Chondrocyte (in vitro differentiated cells): ENCODE measurements around the gene CTIF. TPM values are rescaled to one million over a fixed set of nuclear protein-coding genes. Genes with fewer than 3 reads are reported as not detected.
A peak's percentile ranks its signal among the peaks of the same experiment; 100 is the strongest.

Experiments
- DNase-seq: peaks from one replicate; pipeline ENCODE4 v3.0.0; 2021; ENCODE audit warnings: mixed read lengths, low spot score
- H3K27ac Mint-ChIP-seq: one replicate; pipeline ENCODE4 v1.8.0; 2021; ENCODE audit warnings: mild to moderate bottlenecking, moderate library complexity, mixed read lengths; ENCODE audit not compliant: unreplicated experiment
- H3K27me3 Mint-ChIP-seq: 2 replicates; pipeline ENCODE4 v1.8.0; 2021; ENCODE audit warnings: low read depth, mixed read lengths
- H3K36me3 Mint-ChIP-seq: 2 replicates; pipeline ENCODE4 v1.8.0; 2021; ENCODE audit warnings: low read depth, mixed read lengths
- H3K4me1 Mint-ChIP-seq: 2 replicates; pipeline ENCODE4 v1.8.0; 2021; ENCODE audit warnings: low read depth, mild to moderate bottlenecking, mixed read lengths
- H3K4me3 Mint-ChIP-seq: one replicate; pipeline ENCODE4 v1.8.0; 2021; ENCODE audit warnings: mild to moderate bottlenecking, moderate library complexity, mixed read lengths; ENCODE audit not compliant: unreplicated experiment
- H3K9me3 Mint-ChIP-seq: 2 replicates; pipeline ENCODE4 v1.8.0; 2021; ENCODE audit warnings: low read depth, mixed read lengths
- CTCF ChIP-seq: fragments of 200-600 bp; sonication (generic); IDR thresholded peaks from 2 replicates; pipeline ENCODE4 v1.5.0; 2021; ENCODE audit warnings: antibody characterized with exemption, mild to moderate bottlenecking, moderate library complexity
- total RNA-seq: library from RNA; stranded (reverse); gene quantifications from 3 replicates; pipeline ENCODE4 v1.2.1, GENCODE V29; 2021

Gene CTIF
- total RNA-seq, 1 donor from 2014 or later = 184 TPM

- no peaks in the 10 kb centered on the region for H3K27me3 Mint-ChIP-seq
- peaks cover 52% of the 10 kb centered on the region for H3K4me1 Mint-ChIP-seq
- H3K27ac Mint-ChIP-seq = no peak overlapping the region
- DNase-seq = no peak
- peaks cover 7% of the 10 kb centered on the region for H3K9me3 Mint-ChIP-seq
- TF ChIP-seq CTCF = no peak
- peaks cover 1% of the 10 kb centered on the region for H3K36me3 Mint-ChIP-seq
- H3K4me3 Mint-ChIP-seq = no peak overlapping the region
Measured at GRCh38 chr18:48898521-48898920, 359.7 kb downstream of the CTIF start.

- peaks cover 59% of the 10 kb centered on the region for H3K4me1 Mint-ChIP-seq
- no peak for DNase-seq
- no peaks in the 10 kb centered on the region for H3K27me3 Mint-ChIP-seq
- H3K27ac Mint-ChIP-seq = no peak overlapping the region
- no peak for TF ChIP-seq CTCF
- H3K4me3 Mint-ChIP-seq = no peak overlapping the region
- H3K36me3 Mint-ChIP-seq = peaks cover 6% of the 10 kb centered on the region
- H3K9me3 Mint-ChIP-seq = peaks cover 14% of the 10 kb centered on the region
Measured at GRCh38 chr18:48899558-48900174, 360.8 kb downstream of the CTIF start.

DNA sequence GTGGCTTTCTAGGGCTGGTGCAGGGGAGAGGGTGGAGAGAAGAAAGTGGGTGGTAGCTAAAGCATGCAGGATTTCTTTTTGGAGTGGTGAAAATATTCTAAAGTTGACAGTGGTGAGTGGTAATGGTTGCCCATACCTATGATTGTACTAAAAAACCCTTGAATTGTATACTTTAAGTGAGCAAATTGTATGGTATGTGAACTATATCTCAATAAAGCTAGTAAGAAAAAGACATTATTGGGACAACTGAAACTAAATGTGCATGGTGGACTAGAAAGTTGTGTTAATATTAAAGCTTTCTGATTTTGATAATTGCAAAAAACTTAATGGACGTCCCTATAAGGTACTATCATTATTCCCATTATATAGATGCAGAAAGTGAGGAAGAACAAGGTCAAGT, 361.6 kb downstream of the CTIF start:
- Mint-ChIP-seq H3K36me3 (peaks cover 8% of the 10 kb centered on the region), H3K4me3 (no peak overlapping the region), H3K27ac (no peak overlapping the region), H3K9me3 (peaks cover 22% of the 10 kb centered on the region), H3K4me1 (peaks cover 59% of the 10 kb centered on the region), H3K27me3 (no peaks in the 10 kb centered on the region)
- no peak for TF ChIP-seq CTCF
- DNase-seq = no peak

DNA sequence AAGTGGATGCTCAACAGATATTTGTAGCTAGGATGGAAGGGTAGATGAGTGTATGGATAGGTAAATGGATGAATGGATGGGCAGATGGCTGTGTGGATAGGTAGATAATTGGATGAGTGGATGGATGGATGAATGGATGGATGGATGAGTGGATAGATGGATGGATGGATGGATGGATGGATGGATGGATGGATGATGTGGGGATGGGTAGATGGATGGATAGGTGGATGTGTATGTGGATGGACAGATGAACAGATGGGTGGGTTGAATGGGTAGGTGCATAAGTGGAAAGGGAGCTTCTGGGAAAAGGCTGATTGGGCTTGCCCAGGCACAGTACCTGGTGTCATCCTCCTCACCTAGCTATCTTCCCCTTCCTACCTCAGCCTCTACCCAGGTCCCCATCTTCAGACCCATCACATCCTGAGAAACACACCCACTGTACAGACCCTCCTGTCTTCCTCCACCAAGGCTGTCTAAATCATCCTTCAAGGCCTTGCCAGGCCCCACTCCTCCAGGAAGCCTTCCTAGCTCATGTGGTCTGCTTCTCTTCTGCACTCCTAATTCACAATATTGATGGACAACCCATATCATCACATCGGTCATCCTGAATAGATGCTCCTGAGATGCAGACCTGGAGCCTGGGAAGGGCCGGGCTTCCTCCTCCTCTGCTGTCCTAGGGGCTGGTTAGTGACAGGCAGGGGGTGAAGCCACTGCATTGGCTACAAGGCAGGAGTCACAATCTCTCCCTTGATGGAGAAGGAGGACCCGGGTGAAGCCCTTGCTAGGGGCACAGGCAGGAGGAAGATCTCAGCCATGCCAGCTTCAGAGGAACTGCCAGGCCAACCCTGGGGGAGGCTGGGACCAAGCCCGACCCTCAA, 362.6 kb downstream of the CTIF start:
- Mint-ChIP-seq H3K36me3 (peaks cover 8% of the 10 kb centered on the region), H3K4me1 (peaks cover 56% of the 10 kb centered on the region), H3K4me3 (no peak overlapping the region), H3K27me3 (no peaks in the 10 kb centered on the region), H3K9me3 (peaks cover 23% of the 10 kb centered on the region), H3K27ac (peak overlapping the region; percentile 54)
- DNase-seq = peak; percentile 7
- TF ChIP-seq CTCF = no peak

- peak overlapping the region; percentile 99 for H3K27ac Mint-ChIP-seq
Measured at GRCh38 chr18:48902023-48902855, 363.4 kb downstream of the CTIF start.

More at GRCh38 chr18:48902023-48902855, 363.4 kb downstream of the CTIF start:
- Mint-ChIP-seq H3K4me1 (peaks cover 49% of the 10 kb centered on the region), H3K4me3 (peak overlapping the region; percentile 52), H3K9me3 (peaks cover 23% of the 10 kb centered on the region), H3K36me3 (peaks cover 8% of the 10 kb centered on the region), H3K27me3 (no peaks in the 10 kb centered on the region)
- TF ChIP-seq CTCF = no peak
- peak; percentile 99 for DNase-seq
